NCI-H187 (cell line): ENCODE data around the gene INSRR.

Source experiments
- DNase-seq, 2 experiments: peaks; one replicate each; lab custom pipeline; 2025; lab: John Stamatoyannopoulos, UW

The INSRR gene

DNA sequence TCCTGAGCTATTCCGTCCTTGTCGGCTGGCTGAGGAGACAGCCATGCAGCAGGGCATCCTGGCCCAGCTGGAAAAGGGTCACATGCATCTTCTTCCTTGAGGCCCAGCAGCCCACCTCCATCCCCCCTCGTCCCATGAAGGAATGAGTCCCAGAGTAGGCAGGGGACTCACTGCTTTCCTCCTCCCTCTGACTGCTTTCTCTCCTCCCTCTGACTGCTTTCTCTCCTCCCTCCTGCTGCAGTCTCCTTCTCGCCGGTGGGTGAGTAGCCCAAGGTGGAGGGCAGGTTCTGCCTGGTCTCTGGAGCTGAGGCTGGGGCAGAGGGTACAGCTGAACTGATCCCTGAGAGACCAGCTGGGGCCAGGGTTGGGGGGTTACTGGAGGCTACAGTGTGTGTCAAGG is 15.2 kb upstream of the INSRR start:
- no peak for DNase-seq

DNA sequence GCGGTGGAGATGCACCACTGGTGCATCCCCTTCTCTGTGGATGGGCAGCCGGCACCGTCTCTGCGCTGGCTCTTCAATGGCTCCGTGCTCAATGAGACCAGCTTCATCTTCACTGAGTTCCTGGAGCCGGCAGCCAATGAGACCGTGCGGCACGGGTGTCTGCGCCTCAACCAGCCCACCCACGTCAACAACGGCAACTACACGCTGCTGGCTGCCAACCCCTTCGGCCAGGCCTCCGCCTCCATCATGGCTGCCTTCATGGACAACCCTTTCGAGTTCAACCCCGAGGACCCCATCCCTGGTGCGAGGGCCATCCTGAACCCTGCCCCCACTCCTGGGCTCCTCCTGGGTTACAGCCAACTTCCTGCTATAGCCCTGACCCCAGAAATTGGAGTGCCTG is 14.7 kb upstream of the INSRR start:
- DNase-seq: no peak

DNA sequence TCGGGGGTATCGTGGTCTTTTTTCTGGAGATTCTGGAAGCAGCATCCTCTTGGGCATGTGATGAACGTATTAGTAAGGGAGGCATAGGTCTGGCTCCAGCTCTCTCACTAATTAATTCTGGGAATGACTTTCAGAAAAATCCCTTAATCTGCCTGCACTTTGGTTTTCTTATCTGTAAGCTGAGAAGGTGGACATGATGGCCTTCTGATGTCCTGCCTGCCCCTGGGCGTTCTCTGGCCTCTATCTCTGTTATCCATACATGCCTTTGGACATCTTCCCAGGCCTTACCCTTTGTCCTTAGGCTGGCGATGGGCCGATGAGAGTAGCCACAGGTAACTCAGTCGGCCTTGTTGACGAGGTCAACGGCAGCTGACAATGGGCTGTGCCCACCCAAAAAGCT is 10.5 kb upstream of the INSRR start:
- DNase-seq: no peak

DNA sequence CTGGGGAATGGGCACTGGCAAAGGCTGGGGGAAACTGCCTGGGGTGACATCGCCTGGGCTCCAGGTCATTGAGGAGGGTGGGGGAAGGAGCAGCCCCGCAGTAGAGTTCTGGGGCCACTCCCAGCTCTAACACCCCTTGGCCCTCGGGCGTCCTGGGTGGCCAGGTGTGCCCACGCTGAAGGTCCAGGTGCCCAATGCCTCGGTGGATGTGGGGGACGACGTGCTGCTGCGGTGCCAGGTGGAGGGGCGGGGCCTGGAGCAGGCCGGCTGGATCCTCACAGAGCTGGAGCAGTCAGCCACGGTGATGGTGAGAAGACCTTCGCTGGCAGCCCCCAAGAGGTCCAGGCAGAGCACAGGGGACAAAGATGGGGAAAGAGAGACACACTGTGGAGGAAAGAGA is 9.4 kb upstream of the INSRR start:
- no peak for DNase-seq

DNA sequence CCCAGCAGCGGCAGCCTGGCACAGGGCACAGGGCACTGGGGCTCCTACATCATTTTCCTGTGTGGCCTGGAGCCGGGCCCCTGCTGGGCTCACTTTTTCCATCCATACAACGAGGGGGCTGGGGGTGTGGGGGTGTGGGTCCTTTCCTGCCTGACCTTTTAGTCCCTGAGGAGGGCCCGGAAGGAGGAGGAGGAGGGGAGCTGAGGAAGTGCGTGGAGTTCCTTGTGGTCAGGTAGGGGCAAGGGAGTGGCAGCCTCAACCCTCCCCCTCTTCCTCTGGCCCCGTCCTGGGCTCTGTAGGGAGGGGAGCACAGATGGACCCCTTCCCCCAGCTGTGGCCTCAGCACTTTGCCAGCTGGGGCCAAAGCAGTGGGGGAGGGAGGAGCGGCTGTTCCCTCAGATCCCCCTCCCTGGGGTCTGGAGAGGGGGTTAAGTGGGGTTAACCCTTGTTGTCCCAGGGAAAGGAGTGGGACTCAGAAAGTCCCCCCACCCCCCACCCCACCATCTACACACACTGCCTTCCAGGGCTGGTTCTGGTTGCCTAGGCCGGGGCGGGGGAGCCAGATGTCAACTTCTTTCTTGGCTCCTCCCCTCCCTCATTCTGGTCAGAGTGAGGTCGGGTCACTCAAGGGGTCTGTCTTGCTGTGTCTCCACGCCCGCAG is 7.5 kb upstream of the INSRR start:
- DNase-seq: no peak

- DNase-seq: no peak
Measured at GRCh38 chr1:156865865-156866248, 6.9 kb upstream of the INSRR start.

DNA sequence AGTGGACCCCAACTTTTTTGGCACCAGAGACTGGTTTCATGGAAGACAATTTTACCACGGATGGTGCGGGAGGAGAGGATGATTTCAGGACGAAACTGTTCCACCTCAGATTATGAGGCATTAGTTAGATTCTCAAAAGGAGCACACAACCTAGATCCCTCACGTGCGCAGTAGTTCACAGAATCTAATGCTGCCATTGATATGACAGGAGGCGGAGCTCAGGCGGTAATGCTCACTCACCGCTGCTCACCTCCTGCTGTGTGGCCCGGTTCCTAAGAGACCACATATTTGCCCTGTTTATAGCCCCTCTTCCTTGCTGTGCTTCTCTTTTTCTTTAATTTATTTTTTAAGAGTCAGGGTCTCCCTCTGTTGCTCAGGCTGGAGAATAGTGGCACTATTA is 6.3 kb upstream of the INSRR start:
- DNase-seq: no peak

DNA sequence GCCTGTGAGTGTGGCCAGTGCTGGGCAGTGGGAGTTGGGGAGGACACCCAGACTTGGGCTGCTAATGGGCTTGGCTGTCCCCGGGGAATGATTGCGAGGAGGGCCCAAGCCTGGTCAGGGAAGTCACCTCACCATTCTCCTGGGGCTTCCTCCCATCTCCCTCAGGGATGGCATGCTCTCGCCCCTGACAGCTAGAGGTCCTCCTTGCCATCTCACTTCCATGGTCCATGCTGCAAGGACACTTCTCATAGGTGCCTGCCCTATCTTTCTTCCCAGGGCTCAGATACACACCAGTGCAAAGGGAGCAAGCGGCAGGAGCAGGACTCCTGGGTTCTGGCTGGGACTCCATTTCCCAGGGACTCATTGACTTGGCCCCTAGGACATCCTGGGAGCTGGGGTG is 5.9 kb upstream of the INSRR start:
- DNase-seq: no peak

DNA sequence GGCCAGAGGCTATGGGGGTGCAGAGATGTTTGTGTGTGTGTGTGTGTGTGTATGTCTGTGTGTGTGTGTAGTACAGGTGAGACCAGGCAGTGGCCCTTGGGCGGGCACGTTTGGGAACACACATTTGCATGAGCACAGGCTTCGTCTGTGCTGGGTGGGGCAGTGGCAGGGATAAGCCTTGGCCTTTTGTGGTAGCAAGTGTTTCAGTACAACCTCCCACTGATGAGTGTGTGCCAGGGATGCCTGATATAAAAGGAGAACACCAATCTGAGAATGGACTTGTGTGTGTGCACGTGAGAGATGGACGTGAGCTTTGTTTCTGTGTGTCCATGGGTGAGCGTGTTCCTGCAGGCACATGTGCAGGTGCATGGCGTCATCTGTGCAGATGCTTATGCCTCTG is 4.7 kb upstream of the INSRR start:
- no peak for DNase-seq

GRCh38 chr1:156862997-156863599 is 4.2 kb upstream of the INSRR start:
- DNase-seq: no peak

DNA sequence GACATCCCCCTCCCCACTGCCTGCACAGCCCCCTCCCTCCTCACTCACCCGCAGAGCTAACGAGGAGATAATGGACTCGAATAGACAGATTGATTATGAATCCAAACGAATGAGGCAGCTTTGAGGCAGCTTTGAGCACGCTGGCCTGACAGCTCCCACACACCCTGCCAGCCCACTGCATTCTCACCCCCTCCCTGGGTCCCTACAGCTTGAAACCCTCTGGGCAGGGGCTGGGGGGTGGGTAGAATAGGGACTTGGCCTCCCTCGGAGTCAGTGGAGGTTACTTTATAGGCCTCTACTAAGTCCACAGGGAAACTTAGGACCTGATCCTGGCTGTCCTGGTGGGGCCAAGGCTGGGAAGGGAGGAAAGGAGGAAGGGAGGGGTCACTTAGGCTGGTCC is 3.7 kb upstream of the INSRR start:
- no peak for DNase-seq

DNA sequence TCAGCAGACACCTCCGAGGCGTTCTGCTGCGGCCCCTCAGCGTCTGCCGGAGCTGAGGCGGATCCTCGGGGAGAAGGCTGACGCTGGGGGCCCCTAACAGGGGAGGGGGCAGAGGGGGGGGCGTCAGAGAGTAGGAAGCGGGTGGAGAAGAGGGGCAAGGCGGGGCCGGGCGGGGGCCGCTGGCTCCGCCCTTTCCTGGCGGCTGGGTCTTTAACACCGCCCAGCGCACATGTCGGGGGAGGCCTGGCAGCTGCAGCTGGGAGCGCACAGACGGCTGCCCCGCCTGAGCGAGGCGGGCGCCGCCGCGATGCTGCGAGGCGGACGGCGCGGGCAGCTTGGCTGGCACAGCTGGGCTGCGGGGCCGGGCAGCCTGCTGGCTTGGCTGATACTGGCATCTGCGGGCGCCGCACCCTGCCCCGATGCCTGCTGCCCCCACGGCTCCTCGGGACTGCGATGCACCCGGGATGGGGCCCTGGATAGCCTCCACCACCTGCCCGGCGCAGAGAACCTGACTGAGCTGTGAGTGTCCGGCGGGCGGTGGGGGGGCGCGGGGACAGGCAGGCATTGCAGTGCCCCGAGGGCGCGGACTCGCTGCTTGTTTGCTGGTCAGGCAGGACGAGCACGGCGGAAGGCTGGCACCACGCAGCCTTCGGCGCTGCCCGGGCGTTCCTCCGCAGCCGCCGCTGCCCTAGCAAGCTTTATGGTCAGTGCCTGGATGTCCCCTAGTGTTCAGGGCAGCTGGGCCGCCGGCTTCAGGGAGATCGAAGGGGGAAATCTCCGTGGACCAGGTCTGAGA is 1.9 kb upstream of the INSRR start, which contains the start of gene NTRK1:
Gene NTRK1 (plus strand): TSS at position 238 of the 796 bp plus-strand sequence. CDS start 70 bp downstream, at position 308.
- DNase-seq: peak; percentile 41 to 64

- peak; percentile 44 to 48 for DNase-seq
Measured at GRCh38 chr1:156860113-156860627, 1.3 kb upstream of the INSRR start.

GRCh38 chr1:156859523-156860112 is 701 bp upstream of the INSRR start:
- no peak for DNase-seq

- DNase-seq: no peak
Measured at GRCh38 chr1:156858555-156858956, 361 bp downstream of the INSRR start.

DNA sequence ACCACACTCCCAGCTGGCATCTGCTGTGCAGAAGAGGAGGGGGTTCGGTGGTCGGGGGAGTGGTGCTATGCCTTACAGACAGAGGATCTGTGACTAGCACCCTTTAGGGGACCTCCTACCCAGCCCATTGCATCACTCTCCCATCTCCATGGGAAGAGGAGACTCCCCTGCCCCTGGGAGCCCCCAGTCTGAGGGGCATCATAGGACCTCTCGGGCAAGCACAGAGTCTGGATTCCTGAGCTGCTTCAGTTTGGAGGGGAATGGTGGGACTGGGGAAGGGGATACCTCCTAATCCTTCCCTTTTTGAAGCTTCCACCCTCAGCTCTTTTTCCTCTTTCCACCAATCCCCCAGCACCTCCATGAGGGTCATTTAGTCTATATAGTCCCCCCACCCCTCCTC is 1.4 kb downstream of the INSRR start:
- no peak for DNase-seq

- DNase-seq: no peak
Measured at GRCh38 chr1:156856282-156856785, 2.6 kb downstream of the INSRR start.

GRCh38 chr1:156854634-156855033 is 4.3 kb downstream of the INSRR start:
- DNase-seq: no peak

GRCh38 chr1:156853761-156854160 is 5.2 kb downstream of the INSRR start:
- DNase-seq: no peak

DNA sequence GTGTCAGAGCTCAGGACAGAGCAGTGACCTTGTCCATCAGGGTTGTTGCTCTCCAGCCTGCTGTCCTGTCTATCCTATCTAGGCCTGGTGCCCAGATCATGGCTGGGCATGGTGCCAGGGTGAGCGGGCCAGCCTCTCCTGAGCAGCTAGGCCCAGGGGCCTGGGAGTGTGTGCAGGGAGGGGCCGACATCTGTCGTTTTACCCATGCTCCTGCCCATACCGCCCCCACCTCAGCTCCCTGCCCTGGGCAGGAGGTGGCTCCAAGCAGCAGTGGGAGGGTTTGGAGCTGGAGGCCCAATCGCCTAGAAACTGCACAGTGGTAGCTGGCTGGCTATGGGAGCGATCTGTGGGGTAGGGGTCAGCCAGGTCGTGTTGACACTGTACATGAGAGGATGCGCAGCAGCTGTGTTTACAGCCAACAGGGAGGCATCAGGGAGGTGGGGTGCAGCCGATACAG is 6.5 kb downstream of the INSRR start:
- DNase-seq: peak; percentile 92 to 95

DNA sequence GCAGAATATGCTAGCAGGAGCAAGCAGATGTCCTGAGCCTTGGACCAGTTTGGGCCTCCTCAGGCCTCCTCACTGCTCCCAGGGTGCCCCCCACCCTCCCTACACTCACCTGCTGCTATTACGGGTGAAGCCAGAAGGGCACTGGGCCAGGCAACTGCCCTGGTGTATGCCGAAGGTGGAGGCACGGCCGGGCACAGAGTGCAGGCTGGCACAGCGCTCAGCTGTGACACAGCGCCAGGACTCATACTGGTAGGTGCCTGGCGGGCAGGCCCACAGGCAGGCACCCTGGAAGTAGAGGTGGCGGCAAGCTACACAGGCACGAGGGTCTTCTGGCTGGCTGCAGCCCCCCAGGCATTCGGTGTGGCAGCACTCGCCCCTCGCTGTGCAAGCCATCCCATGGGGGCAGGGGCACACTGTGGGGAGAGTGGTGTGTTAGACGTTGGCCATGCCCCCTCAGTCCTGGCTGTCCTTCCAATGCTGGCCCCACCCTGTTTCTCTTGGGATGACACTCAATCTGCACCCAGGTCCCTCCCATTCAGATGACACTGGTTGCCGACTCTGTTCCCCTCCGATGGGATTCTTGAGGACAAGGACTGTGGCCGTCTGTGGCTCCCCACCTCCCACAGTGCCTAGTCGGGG is 7.0 kb downstream of the INSRR start:
- DNase-seq: no peak

DNA sequence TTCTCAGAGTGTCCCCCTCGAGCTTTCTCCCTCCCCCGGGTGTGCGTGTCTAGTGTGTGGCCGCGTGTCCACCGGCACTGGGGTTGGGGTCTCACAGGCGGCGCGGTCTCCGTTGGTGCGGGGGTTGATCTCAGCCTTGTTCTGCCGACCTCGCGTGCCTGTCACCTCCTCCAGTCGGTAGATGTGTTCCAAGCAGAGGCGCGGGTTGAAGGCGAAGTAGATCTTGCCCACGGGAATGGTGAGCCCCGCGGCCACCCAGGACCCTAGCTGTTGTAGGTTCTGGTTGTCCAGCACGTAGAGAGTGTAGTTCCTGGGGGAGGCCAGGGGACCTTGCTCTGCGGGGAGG is 9.8 kb downstream of the INSRR start:
- DNase-seq: no peak
